A673 (cell line): ENCODE measurements around the gene NBAS. TPM values are rescaled to one million over a fixed set of nuclear protein-coding genes. Genes with fewer than 3 reads are reported as not detected.

ENCODE experiments used
- BruUV-seq: library from RNA; stranded (reverse); fragments of 400-500 nt; replicated peaks from 2 replicates; lab custom pipeline; 2021; lab: Mats Ljungman, UMichigan
- CTCF ChIA-PET: fragments of 300-600 bp; sonication (Branson Sonifier 250); formaldehyde crosslinking; loops from one replicate; lab custom pipeline; 2022; ENCODE audit warnings: antibody characterized with exemption; lab: Charles Lee
- POLR2A ChIA-PET: fragments of 300-600 bp; sonication (Branson Sonifier 250); formaldehyde crosslinking; loops from one replicate; lab custom pipeline; 2022; ENCODE audit warnings: antibody characterized with exemption; ENCODE audit not compliant: low non-redundant PET; lab: Charles Lee
- DNase-seq: peaks from one replicate; pipeline ENCODE4 v3.0.0-alpha.2; 2015; ENCODE audit warnings: low spot score
- H3K27ac ChIP-seq: fragments of 200-600 bp; sonication (generic); 2 replicates; pipeline ENCODE4 v1.5.1; 2016; ENCODE audit warnings: mixed run types, low read depth, mild to moderate bottlenecking, mixed read lengths, antibody characterized with exemption, low read length; ENCODE audit not compliant: poor library complexity, severe bottlenecking
- H3K27me3 ChIP-seq: fragments of 200-600 bp; sonication (generic); replicated peaks from 2 replicates; pipeline ENCODE4 v1.6.1; 2017; ENCODE audit warnings: mixed run types, low read depth, mild to moderate bottlenecking, mixed read lengths, antibody characterized with exemption, low read length; ENCODE audit not compliant: insufficient read depth, poor library complexity
- H3K36me3 ChIP-seq: fragments of 200-600 bp; sonication (generic); 2 replicates; pipeline ENCODE4 v1.6.1; 2016; ENCODE audit warnings: mixed run types, mild to moderate bottlenecking, mixed read lengths, antibody characterized with exemption, low read length; ENCODE audit not compliant: insufficient read depth, poor library complexity, severe bottlenecking
- H3K4me1 ChIP-seq: fragments of 200-600 bp; sonication (generic); 2 replicates; pipeline ENCODE4 v1.6.1; 2017; ENCODE audit warnings: mixed run types, mild to moderate bottlenecking, mixed read lengths, antibody characterized with exemption, low read length; ENCODE audit not compliant: insufficient read depth, poor library complexity, severe bottlenecking
- H3K4me3 ChIP-seq: fragments of 200-600 bp; sonication (generic); 2 replicates; pipeline ENCODE4 v1.5.1; 2016; ENCODE audit warnings: low read depth, mixed run types, mild to moderate bottlenecking, mixed read lengths, low read length; ENCODE audit not compliant: poor library complexity, severe bottlenecking
- H3K9me3 ChIP-seq: fragments of 200-600 bp; sonication (generic); 2 replicates; pipeline ENCODE4 v1.6.1; 2016; ENCODE audit warnings: mixed run types, low read depth, mild to moderate bottlenecking, mixed read lengths, antibody characterized with exemption, low read length; ENCODE audit not compliant: poor library complexity, severe bottlenecking
- CTCF ChIP-seq: fragments of 300-800, 200-600 bp; sonication (generic); conservative IDR thresholded peaks from 2 replicates; pipeline ENCODE4 v1.5.1; 2017; ENCODE audit warnings: low read depth, mild to moderate bottlenecking, antibody characterized with exemption, low read length, moderate library complexity, mixed read lengths
- EZH2 ChIP-seq: fragments of 200-600 bp; sonication (generic); IDR thresholded peaks from 2 replicates; pipeline ENCODE4 v1.6.1; 2017; ENCODE audit warnings: borderline replicate concordance, low read depth, mild to moderate bottlenecking, mixed read lengths, antibody characterized with exemption, low read length; ENCODE audit not compliant: poor library complexity, severe bottlenecking
- intact Hi-C: fragments of 100-400 bp; cut with micrococcal nuclease; formaldehyde crosslinking; loops from one replicate; pipeline ENCODE4 v1.10.0; 2022; ENCODE audit not compliant: unreplicated experiment
- total RNA-seq: library from RNA; stranded (reverse); gene quantifications from 2 replicates; pipeline ENCODE4 v1.2.3, GENCODE V29; 2021

NBAS gene
- total RNA-seq, 1 experiment from 2014 or later: 38.7 TPM

GRCh38 chr2:15582710-15583357 is 21.7 kb upstream of the NBAS start:
- Histone ChIP-seq H3K27ac (no peak overlapping the region), H3K36me3 (no peaks in the 10 kb centered on the region), H3K9me3 (no peaks in the 10 kb centered on the region), H3K4me3 (no peak overlapping the region), H3K4me1 (no peaks in the 10 kb centered on the region), H3K27me3 (peaks cover 5% of the 10 kb centered on the region)
- BruUV-seq: no TSS peak
- ChIA-PET CTCF (no interaction called here), POLR2A (no interaction called here)
- intact Hi-C loops: loop anchor here (10.0 kb wide), 1 partner anchor 668 kb away; no protein-coding TSS in a partner anchor
- no peak for TF ChIP-seq EZH2
- no peak for TF ChIP-seq CTCF
- DNase-seq: no peak

GRCh38 chr2:15580451-15580850 is 19.3 kb upstream of the NBAS start:
- Histone ChIP-seq H3K9me3 (no peaks in the 10 kb centered on the region), H3K27me3 (peaks cover 5% of the 10 kb centered on the region), H3K27ac (no peak overlapping the region), H3K4me1 (no peaks in the 10 kb centered on the region), H3K4me3 (no peak overlapping the region), H3K36me3 (no peaks in the 10 kb centered on the region)
- ChIA-PET CTCF (no interaction called here), POLR2A (no interaction called here)
- DNase-seq: no peak
- intact Hi-C loops: loop anchor here (10.0 kb wide), 1 partner anchor 666 kb away; no protein-coding TSS in a partner anchor
- TF ChIP-seq CTCF: no peak
- TF ChIP-seq EZH2: no peak
- BruUV-seq: no TSS peak

GRCh38 chr2:15579641-15580040 is 18.5 kb upstream of the NBAS start:
- no peak for DNase-seq
- ChIA-PET CTCF (no interaction called here), POLR2A (no interaction called here)
- H3K4me3 ChIP-seq: no peak overlapping the region
- no peak for TF ChIP-seq EZH2
- no peak for TF ChIP-seq CTCF
- H3K36me3 ChIP-seq: no peaks in the 10 kb centered on the region
- no TSS peak for BruUV-seq
- H3K27ac ChIP-seq: no peak overlapping the region
- peaks cover 5% of the 10 kb centered on the region for H3K27me3 ChIP-seq
- H3K9me3 ChIP-seq: no peaks in the 10 kb centered on the region
- H3K4me1 ChIP-seq: no peaks in the 10 kb centered on the region
- intact Hi-C loops: loop anchor here (10.0 kb wide), 3 partner anchors 405 to 665 kb away; no protein-coding TSS in a partner anchor
